SH-SY5Y (cell line): ENCODE data around the gene PAX5.

Source experiments
- GATA2 ChIP-seq: IDR thresholded peaks from 2 replicates; pipeline ENCODE4 v1.6.1; 2011; ENCODE audit warnings: mild to moderate bottlenecking, low read depth, low read length
- GATA3 ChIP-seq: IDR thresholded peaks from 2 replicates; pipeline ENCODE4 v1.6.1; 2011; ENCODE audit warnings: low read depth, mild to moderate bottlenecking, low read length, moderate library complexity

DNA sequence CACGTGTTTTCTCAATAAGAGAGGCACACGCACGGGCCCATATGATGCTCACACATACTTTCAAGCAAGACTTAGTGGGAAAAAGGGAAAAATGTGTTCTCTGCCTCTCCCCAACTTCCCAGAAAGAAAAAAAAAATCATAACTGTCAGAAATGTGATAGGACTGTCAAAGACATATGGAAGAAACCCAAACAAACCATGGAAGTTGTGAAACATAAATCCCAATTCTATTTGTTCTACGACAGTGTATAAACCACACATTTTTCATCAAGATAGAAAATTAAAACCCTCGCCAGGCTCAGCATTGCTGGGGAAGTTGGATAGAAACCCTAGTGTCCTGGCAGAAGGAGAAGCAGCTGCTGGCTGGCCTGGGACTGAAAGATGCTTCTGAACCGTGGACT lies 211.9 kb downstream of the PAX5 start:
- TF ChIP-seq GATA2 (no peak), GATA3 (no peak)
